ENCODE measurements around the gene PAM16. TPM values are rescaled to one million over a fixed set of nuclear protein-coding genes. Genes with fewer than 3 reads are reported as not detected.
A peak's percentile ranks its signal among the peaks of the same experiment; 100 is the strongest.

Gene PAM16
- polyA plus RNA-seq, 1 donor from 2014 or later, result 40.4 TPM

DNA sequence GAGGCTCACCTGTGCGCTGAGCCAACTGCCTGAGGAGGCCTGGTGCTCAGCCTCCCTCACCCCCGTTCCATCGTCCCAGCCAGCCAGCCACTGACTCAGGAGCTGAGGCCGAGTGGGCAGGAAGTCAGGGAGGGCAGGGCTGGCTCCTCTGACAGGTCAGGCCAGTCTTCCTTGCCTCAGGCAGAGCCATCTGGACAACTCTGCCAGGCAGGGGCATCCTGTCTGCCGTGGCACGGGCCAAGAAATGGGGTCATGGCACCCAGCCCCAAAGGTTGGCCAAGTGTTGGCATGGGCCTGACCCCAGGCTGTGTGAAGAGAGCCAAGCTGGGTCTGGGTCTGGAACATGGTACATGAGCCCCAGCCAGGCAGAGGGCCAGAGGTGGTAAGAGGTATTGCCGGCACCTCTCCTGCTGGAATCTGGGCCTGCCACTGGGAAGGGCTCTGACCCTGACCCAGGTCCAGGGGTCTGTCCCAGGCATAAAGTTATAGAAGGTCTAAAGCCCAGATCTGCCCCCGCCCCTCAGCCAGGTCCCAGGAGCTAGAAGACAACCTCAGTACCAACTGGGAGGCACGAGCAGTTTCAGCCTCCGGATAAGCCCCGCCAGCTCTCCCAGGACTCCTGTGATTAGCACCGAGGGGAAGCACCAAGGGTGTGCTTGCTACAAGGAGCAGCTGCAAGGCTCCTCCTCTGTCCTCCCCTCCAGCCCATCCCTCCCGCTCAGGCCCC is 18.0 kb upstream of the PAM16 start:
- Mint-ChIP-seq H3K9me3 (no peaks in the 10 kb centered on the region), H3K4me1 (peaks cover 6 to 31% (median 22%) of the 10 kb centered on the region in 3 donors), H3K27me3 (no peaks in the 10 kb centered on the region), H3K36me3 (peaks cover 5% of the 10 kb centered on the region), H3K4me3 (peak overlapping the region in 1 of 4 donors; percentile 65), H3K27ac (peak overlapping the region in 1 of 3 donors; percentile 16)

GRCh38 chr16:4367393-4367856 is 16.3 kb upstream of the PAM16 start:
- Mint-ChIP-seq H3K36me3 (peaks cover 7% of the 10 kb centered on the region), H3K9me3 (no peaks in the 10 kb centered on the region), H3K4me1 (peaks cover 12 to 26% (median 22%) of the 10 kb centered on the region in 3 donors), H3K27me3 (no peaks in the 10 kb centered on the region), H3K4me3 (peak overlapping the region in 1 of 4 donors; percentile 43), H3K27ac (no peak overlapping the region)

- no peaks in the 10 kb centered on the region for H3K27me3 Mint-ChIP-seq
- peaks cover 7% of the 10 kb centered on the region for H3K36me3 Mint-ChIP-seq
- H3K4me3 Mint-ChIP-seq, result peak overlapping the region in 2 of 4 donors; percentile 65
- H3K27ac Mint-ChIP-seq, result peak overlapping the region in 2 of 3 donors; percentile 93 to 94
- peaks cover 12 to 25% (median 22%) of the 10 kb centered on the region in 3 donors for H3K4me1 Mint-ChIP-seq
- H3K9me3 Mint-ChIP-seq, result no peaks in the 10 kb centered on the region
Observed at GRCh38 chr16:4366016-4366415, 14.9 kb upstream of the PAM16 start.

DNA sequence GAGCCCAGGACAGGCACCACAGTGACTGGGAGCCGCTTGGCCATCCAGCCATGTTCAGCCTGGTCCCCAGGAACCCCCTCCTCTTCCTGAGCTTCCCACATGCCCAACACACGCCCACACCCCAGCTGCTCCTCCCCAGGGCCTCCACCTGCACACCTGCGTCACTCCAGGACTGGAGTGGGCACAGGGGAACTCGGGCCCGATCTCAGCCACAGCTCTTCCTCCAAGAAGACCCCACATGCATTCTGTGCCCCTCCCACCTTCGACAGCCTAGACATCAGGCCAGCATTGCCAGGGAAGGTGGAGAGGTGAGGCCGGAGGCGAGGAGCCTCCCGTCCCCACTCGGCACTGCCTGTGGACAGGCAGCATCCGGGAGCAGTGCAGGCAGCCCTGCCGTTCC is 14.5 kb upstream of the PAM16 start:
- Mint-ChIP-seq H3K4me1 (peaks cover 12 to 25% (median 22%) of the 10 kb centered on the region in 3 donors), H3K4me3 (peak overlapping the region in 3 of 4 donors; percentile 49 to 65 (median 56)), H3K27me3 (no peaks in the 10 kb centered on the region), H3K36me3 (peaks cover 7% of the 10 kb centered on the region), H3K9me3 (no peaks in the 10 kb centered on the region), H3K27ac (peak overlapping the region in 2 of 3 donors; percentile 93 to 94)

GRCh38 chr16:4365014-4365406 is 13.9 kb upstream of the PAM16 start:
- H3K4me1 Mint-ChIP-seq, result peaks cover 12 to 25% (median 22%) of the 10 kb centered on the region in 3 donors
- peak overlapping the region; percentile 49 to 63 (median 55) for H3K4me3 Mint-ChIP-seq
- H3K27me3 Mint-ChIP-seq, result no peaks in the 10 kb centered on the region
- no peaks in the 10 kb centered on the region for H3K9me3 Mint-ChIP-seq
- peak overlapping the region; percentile 71 to 94 (median 93) for H3K27ac Mint-ChIP-seq
- H3K36me3 Mint-ChIP-seq, result peaks cover 7% of the 10 kb centered on the region

DNA sequence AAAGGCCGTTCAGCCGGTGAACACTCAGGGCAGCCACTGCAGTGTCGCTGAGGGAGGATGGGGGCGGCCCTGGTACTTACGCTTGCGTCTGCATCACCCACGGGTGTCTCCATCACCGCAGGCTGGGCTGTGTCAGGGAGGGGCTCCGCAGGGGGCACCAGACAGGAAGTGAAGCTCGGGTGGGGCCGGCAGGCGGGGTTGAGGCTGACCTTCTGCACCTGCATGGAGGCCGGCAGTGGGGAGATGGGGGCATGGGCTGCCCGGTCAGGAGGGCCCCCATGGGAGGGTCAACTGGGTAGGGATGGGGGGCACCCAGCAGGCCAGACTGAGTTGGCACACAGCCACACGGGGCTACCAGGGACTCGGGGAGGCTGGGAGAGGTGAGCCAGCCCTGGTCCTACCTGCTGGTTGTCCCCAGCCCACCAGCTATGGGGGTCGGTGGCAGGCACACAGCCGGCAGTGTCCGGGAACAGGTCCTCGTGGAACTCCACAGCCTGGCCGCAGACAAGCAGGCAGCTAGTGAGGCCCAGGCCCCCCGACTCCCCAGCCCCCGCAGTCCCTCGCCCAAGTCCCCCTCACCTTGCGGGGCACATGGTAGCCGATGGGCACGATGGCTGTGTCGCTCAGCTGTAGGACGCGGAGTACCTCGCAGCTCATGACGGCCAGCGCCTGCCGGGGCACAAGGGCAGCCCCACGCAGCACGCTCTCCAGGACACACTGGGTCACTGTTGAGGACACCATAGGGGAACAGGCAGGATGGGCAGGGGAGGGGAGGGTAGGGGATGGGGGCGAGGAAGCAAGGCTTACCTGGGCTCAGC is 13.3 kb upstream of the PAM16 start:
- peaks cover 7% of the 10 kb centered on the region for H3K36me3 Mint-ChIP-seq
- H3K27ac Mint-ChIP-seq, result peak overlapping the region; percentile 71 to 94 (median 93)
- no peaks in the 10 kb centered on the region for H3K27me3 Mint-ChIP-seq
- peak overlapping the region; percentile 59 to 83 (median 77) for H3K4me3 Mint-ChIP-seq
- no peaks in the 10 kb centered on the region for H3K9me3 Mint-ChIP-seq
- H3K4me1 Mint-ChIP-seq, result peaks cover 12 to 25% (median 22%) of the 10 kb centered on the region in 3 donors

GRCh38 chr16:4362476-4363135 is 11.5 kb upstream of the PAM16 start:
- H3K9me3 Mint-ChIP-seq, result no peaks in the 10 kb centered on the region
- peaks cover 16 to 24% (median 20%) of the 10 kb centered on the region in 3 donors for H3K4me1 Mint-ChIP-seq
- H3K27me3 Mint-ChIP-seq, result no peaks in the 10 kb centered on the region
- H3K27ac Mint-ChIP-seq, result peak overlapping the region; percentile 25 to 89 (median 71)
- H3K36me3 Mint-ChIP-seq, result peaks cover 3% of the 10 kb centered on the region
- H3K4me3 Mint-ChIP-seq, result peak overlapping the region in 3 of 4 donors; percentile 55 to 73 (median 72)

- Mint-ChIP-seq H3K36me3 (peaks cover 2% of the 10 kb centered on the region), H3K4me3 (no peak overlapping the region), H3K9me3 (no peaks in the 10 kb centered on the region)
Observed at GRCh38 chr16:4361944-4362311, 10.8 kb upstream of the PAM16 start.

DNA sequence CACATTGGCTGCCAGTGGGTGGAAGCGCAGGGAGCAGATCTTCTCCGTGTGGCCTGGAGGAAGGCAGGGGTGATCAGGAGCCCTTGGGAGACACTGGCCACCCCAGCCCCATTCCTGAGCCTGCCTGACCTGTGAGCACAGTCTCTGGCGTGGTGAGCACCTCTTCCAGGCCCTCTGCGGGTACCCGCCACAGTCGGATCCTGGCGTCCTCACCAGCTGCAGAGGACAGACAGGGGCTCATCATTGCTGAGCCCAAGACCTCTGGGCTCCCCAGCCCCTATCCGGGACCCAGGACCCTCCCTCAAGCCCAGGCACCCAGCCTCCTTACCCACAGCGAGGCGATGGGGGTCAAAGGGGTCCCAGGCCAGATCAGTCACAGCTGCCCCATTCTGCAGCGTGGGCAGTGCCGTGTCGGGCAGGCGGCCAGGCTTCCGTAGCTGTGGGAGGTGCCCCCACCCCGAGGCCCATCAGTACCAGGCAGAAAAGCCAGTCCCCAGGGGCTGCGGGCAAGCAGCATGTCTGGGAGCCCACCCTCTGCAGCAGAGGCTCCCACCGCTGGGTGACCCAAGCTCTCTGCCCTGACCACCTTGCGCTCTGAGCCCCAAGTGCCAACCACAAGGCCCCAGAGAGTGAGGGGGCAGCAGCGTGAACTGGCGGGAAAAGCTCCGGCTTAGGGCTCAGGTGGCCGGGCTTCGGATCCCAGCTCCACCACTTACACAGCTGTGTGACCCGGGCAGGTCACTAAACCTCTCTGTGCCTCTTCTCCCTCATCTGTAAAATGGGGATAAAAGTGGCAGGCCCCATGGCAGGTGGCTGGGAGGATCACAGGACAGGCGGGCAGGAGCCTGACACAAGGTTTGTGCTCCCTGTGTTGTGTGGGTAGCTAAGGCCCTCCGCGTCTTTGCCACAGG is 10.2 kb upstream of the PAM16 start:
- Mint-ChIP-seq H3K4me1 (peaks cover 15 to 16% (median 16%) of the 10 kb centered on the region in 3 donors), H3K9me3 (no peaks in the 10 kb centered on the region), H3K36me3 (peaks cover 2% of the 10 kb centered on the region), H3K27me3 (no peaks in the 10 kb centered on the region), H3K4me3 (no peak overlapping the region), H3K27ac (peak overlapping the region in 1 of 3 donors; percentile 16)

More at GRCh38 chr16:4361944-4362311, 10.8 kb upstream of the PAM16 start:
- Mint-ChIP-seq H3K27me3 (no peaks in the 10 kb centered on the region), H3K27ac (no peak overlapping the region), H3K4me1 (peaks cover 15 to 19% (median 16%) of the 10 kb centered on the region in 3 donors)

- Mint-ChIP-seq H3K36me3 (peaks cover 2% of the 10 kb centered on the region), H3K4me1 (peaks cover 12 to 16% (median 15%) of the 10 kb centered on the region in 3 donors), H3K9me3 (no peaks in the 10 kb centered on the region), H3K4me3 (no peak overlapping the region), H3K27me3 (no peaks in the 10 kb centered on the region), H3K27ac (no peak overlapping the region)
Observed at GRCh38 chr16:4360538-4361021, 9.5 kb upstream of the PAM16 start.

DNA sequence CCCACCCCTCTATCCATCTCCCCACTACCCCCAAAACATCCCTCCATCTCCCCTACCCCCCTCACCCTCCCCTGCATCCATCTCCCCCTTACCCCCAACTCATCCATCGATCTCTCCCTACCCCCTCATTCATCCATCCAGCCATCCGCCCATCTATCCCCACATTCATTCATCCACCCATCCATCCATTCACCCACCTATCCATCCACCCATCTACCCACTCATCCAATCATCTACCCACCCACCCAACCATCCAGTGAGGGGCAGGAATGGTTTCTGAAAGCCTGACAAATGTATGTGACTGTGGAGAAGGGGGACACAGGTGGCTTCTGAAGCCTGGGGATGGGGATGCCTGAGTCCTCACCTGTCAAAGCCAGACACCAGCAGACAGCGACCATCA is 8.8 kb upstream of the PAM16 start:
- Mint-ChIP-seq H3K27me3 (no peaks in the 10 kb centered on the region), H3K4me3 (no peak overlapping the region), H3K27ac (no peak overlapping the region), H3K4me1 (peaks cover 5 to 11% (median 11%) of the 10 kb centered on the region in 3 donors), H3K36me3 (peaks cover 2% of the 10 kb centered on the region), H3K9me3 (no peaks in the 10 kb centered on the region)

- peak overlapping the region in 2 of 4 donors; percentile 28 to 58 for H3K4me3 Mint-ChIP-seq
- H3K27ac Mint-ChIP-seq, result peak overlapping the region in 2 of 3 donors; percentile 74 to 86
- H3K36me3 Mint-ChIP-seq, result peaks cover under 1% of the 10 kb centered on the region
- H3K4me1 Mint-ChIP-seq, result peaks cover 3 to 9% (median 8%) of the 10 kb centered on the region in 3 donors
- H3K9me3 Mint-ChIP-seq, result no peaks in the 10 kb centered on the region
- H3K27me3 Mint-ChIP-seq, result no peaks in the 10 kb centered on the region
Observed at GRCh38 chr16:4358831-4359561, 7.9 kb upstream of the PAM16 start.

DNA sequence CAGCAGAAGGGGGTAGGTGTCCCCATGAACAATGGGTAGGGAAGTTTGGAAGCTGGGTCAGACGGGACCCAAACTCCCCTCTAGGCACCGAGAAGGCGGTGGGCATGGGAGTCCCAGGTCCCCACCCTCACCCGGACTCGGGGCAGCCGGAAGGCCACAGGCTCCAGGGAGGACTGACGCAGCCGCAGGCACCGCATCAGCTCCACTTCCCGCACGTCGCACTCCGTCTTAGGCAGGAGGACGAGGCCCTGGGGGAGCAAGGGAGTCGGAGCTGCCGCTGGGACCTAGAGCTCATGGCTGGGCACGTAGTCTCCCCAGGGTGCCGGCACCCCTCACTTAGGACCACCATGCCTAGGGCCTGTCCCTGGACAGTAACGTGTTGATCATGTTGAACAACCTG is 7.1 kb upstream of the PAM16 start:
- Mint-ChIP-seq H3K27ac (no peak overlapping the region), H3K27me3 (no peaks in the 10 kb centered on the region), H3K4me3 (no peak overlapping the region), H3K36me3 (no peaks in the 10 kb centered on the region), H3K4me1 (peaks cover 2 to 9% (median 9%) of the 10 kb centered on the region in 3 donors), H3K9me3 (no peaks in the 10 kb centered on the region)
